HG03159 (cell line): ENCODE results near the gene PRKAA1.

Experiments
- ATAC-seq: cut with Tn5 transposase; IDR thresholded peaks from one replicate; pipeline ENCODE4 v1.9.1; 2021; ENCODE audit warnings: mild to moderate bottlenecking, moderate library complexity; ENCODE audit not compliant: unreplicated experiment

Gene PRKAA1

GRCh38 chr5:40798012-40798800, at the start of gene PRKAA1:
TSS of gene PRKAA1 (minus strand) at chr5:40798374. CDS start at chr5:40798189, 185 bp downstream.
- peak; percentile 96 for ATAC-seq

GRCh38 chr5:40847525-40847924, 49.4 kb upstream of the PRKAA1 start:
- ATAC-seq, result no peak

GRCh38 chr5:40846371-40846770, 48.2 kb upstream of the PRKAA1 start:
- no peak for ATAC-seq

- no peak for ATAC-seq
Observed at GRCh38 chr5:40844565-40844964, 46.4 kb upstream of the PRKAA1 start.

- no peak for ATAC-seq
Observed at GRCh38 chr5:40842351-40842750, 44.2 kb upstream of the PRKAA1 start.

- peak; percentile 37 for ATAC-seq
Observed at GRCh38 chr5:40841068-40841805, 43.1 kb upstream of the PRKAA1 start, which contains the start of gene CARD6. TSS of gene CARD6 (plus strand) at chr5:40841367. CDS start at chr5:40841383, 16 bp downstream.

GRCh38 chr5:40838086-40838485, 39.9 kb upstream of the PRKAA1 start:
- ATAC-seq, result no peak

- ATAC-seq, result peak; percentile 97
Observed at GRCh38 chr5:40834849-40835787, 36.9 kb upstream of the PRKAA1 start, which contains the start of gene RPL37. TSS of gene RPL37 (minus strand) at chr5:40835222. CDS start at chr5:40835185, 37 bp downstream.

GRCh38 chr5:40834391-40834848, 36.2 kb upstream of the PRKAA1 start:
- ATAC-seq, result no peak

- no peak for ATAC-seq
Observed at GRCh38 chr5:40833712-40834229, 35.6 kb upstream of the PRKAA1 start.

GRCh38 chr5:40832345-40832744, 34.2 kb upstream of the PRKAA1 start:
- ATAC-seq, result no peak

GRCh38 chr5:40831346-40832210, 33.4 kb upstream of the PRKAA1 start:
- ATAC-seq, result no peak

- no peak for ATAC-seq
Observed at GRCh38 chr5:40829748-40830533, 31.8 kb upstream of the PRKAA1 start.

- no peak for ATAC-seq
Observed at GRCh38 chr5:40828690-40829661, 30.8 kb upstream of the PRKAA1 start.

- ATAC-seq, result no peak
Observed at GRCh38 chr5:40828021-40828631, 30.0 kb upstream of the PRKAA1 start.

- no peak for ATAC-seq
Observed at GRCh38 chr5:40827188-40827977, 29.2 kb upstream of the PRKAA1 start.
